GM12801 (cell line): ENCODE data around the gene PDE6B.

ENCODE experiments used
- TF ChIP-seq, protein P1 (sequence below): IDR thresholded peaks from one replicate; pipeline ENCODE4 v1.5.1; 2011; ENCODE audit warnings: control low read depth; ENCODE audit not compliant: insufficient read length; ENCODE audit errors: extremely low read depth

The PDE6B gene

DNA sequence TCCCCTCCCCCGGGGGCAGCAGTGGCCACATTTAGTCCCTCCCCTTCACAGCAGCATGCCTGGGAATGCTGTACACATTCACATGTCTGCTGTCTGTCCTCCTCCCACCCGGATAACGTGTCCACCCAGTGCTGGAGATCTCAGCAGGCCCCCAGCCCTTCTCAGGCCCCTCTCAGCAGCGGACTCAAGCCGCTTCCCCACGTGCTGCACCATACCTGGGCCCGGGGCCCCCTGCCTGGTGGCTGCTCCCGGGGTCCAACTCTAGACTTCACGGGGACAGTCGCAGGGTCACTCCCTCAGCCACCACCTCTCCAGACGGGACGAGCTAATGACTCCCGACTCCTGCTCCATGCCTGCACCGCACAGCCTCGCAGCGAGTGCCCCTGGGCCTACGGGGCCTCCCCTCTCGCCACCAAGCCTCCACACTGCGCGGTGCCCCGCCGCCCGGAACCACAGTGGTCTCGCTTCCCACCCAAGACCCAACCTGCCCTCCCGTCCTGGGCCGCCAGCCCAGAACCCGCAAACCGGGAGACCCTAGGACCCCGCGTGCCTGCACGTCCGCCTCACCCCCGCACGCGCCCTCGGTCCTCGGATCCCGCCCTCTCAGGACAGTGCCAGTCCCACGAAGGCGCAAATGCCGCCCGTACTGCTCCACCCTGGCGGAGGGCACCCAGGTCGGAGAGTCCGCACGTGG lies 79.0 kb downstream of the PDE6B start:
- TF ChIP-seq, protein P1, sequence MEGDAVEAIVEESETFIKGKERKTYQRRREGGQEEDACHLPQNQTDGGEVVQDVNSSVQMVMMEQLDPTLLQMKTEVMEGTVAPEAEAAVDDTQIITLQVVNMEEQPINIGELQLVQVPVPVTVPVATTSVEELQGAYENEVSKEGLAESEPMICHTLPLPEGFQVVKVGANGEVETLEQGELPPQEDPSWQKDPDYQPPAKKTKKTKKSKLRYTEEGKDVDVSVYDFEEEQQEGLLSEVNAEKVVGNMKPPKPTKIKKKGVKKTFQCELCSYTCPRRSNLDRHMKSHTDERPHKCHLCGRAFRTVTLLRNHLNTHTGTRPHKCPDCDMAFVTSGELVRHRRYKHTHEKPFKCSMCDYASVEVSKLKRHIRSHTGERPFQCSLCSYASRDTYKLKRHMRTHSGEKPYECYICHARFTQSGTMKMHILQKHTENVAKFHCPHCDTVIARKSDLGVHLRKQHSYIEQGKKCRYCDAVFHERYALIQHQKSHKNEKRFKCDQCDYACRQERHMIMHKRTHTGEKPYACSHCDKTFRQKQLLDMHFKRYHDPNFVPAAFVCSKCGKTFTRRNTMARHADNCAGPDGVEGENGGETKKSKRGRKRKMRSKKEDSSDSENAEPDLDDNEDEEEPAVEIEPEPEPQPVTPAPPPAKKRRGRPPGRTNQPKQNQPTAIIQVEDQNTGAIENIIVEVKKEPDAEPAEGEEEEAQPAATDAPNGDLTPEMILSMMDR = no peak

DNA sequence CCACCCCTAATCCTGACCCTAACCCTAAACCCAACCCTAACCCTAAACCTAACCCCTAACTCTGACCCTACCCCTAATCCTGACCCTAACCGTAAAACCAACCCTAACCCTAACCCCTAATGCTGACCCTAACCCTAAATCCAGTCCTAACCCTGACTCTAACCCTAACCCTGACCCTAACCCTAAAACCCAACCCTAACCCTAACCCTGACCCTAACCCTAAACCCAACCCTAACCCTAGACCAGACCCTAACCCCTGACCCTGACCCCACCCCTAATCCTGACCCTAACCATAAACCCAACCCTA lies 79.6 kb downstream of the PDE6B start:
- TF ChIP-seq, protein P1 = no peak

DNA sequence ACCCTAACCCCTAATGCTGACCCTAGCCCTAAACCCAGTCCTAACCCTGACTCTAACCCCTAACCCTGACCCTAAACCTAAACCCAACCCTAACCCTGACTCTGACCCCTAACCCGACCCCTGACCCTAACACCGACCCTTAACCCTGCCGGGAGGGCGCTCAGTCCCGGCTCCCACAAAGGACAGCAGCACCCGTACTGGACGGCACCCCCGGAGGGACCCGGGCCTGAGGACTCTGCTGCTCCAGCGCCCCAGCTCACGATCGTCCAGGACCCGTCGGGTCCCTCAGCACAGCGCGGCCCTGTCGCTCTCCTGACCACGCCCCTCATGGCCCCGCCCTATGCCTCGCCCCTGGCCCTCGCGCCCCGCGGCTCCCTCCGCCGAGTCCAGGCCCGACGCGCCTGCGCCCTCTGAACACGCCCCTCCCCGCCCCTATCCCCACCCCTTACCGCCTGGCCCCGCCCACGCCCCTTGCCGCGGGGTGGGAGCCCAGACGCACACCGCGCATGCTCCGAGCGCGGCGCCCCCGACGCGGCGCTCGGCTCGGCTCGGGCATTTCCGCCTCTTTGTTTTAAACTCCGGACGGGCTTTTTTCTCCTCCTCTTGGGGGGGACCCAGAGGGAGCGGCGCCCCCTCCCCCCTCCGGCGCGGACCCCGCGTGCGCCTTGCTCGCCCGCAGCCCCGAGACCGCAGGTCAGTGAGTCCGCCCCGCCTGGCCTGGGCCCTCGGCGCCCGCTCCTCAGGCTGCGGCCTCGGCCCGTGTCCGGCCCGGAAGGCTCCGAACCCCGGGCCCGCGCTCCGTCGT lies 80.1 kb downstream of the PDE6B start, which contains the start of gene PCGF3:
Gene PCGF3, plus strand, starts transcription at position 555 of the 805 bp plus-strand sequence. CDS start 27,849 bp downstream, outside the sequence.
- TF ChIP-seq, protein P1 = no peak

DNA sequence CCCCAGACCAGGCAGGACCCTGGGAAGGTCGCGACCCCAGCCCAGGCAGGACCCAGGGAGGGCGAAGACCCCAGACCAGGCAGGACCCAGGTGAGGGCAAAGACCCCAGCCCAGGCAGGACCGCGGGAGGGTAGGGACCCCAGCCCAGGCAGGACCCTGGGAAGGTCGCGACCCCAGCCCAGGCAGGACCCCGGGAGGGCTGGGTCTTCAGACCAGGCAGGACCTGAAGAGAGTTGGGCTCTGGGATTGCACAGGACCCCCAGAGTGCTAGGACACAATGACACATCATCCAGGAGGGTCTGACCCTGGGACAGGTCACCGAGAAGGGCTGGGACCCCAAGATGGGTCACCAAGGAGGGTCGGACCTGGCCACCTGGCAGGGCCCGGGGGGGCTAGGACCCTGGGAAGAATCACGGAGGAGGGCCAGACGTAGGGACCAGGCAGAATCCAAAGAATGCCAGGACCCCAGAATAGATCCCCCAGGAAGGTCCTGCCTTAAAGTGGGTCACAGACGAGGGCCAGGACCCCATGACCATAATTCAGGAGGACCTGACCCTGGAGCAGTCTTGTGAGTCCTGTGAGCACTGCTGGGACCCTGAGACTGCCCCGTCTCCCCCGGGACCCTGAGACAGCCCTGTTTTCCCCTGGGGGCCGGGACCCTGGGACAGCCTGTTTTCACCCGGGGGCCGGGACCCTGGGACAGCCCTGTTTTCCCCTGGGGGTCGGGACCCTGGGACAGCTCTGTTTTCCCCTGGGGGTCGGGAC lies 81.6 kb downstream of the PDE6B start:
- TF ChIP-seq, protein P1 = no peak

DNA sequence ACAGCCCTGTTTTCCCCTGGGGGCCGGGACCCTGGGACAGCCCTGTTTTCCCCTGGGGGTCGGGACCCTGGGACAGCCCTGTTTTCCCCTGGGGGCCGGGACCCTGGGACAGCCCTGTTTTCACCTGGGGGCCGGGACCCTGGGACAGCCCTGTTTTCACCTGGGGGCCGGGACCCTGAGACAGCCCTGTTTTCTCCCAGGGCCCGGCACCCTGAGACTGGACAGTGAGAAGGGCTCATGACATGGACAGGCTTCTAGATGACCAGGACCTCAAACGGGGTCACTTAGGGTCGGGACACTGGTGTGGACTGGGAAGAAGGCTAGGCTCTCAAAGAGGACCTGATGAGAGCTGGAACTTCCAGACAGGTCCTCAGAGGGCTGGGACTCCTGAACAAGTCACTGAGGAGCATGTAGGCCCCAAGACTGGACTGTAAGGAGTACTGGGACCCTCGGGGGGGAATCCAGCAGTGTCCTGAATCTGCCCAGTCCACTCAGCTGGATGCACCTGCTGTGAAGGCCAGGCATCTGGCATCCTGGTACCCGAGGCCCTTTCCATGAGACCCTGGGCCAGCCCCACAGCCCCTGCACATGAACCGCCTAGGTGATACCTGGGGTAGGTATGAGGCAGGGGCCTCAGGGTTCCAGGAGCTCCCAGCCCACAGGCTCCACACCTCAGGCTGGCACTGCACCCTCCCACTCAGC lies 82.7 kb downstream of the PDE6B start:
- TF ChIP-seq, protein P1 = no peak

DNA sequence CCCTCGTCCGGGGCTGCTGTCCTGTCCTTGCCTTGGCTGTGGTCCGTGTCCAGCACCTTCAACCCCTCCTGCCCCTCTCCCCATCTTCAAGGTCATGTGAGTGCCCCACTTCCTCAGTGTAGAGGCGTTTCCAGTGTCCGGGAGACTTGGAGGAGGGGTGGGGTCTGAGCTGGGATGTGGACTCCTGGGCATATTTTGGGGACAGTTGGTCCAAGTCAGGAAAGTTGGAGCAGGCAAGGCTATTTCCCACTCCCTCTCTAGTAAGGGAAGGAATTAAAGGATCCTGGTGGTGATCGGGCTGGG lies 83.2 kb downstream of the PDE6B start:
- TF ChIP-seq, protein P1 = no peak

DNA sequence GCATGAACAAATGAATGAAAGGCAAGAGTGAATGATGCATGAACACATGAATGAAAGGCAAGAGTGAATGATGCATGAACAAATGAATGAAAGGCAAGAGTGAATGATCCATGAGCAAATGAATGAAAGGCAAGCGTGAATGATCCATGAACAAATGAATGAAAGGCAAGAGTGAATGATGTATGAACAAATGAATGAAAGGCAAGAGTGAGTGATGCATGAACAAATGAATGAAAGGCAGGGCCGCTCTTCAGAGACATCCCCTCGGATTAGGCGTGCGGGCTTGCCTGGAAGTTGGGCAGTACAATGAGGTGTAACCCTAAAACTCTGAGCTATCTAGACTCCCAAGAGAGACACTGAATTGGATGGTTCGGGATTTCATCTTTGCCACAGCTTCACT lies 84.0 kb downstream of the PDE6B start:
- TF ChIP-seq, protein P1 = no peak
